T-helper 2 cell treated with Interferon-gamma antibody and Interleukin-4, amounts not matched to agents 100 ng/mL and 5 ng/mL, for 36 hours (primary cell): ENCODE data around the gene GUK1. TPM values are rescaled to one million over a fixed set of nuclear protein-coding genes. Genes with fewer than 3 reads are reported as not detected.

Source experiments
- intact Hi-C: fragments of 100-400 bp; cut with micrococcal nuclease; formaldehyde crosslinking; loops from one replicate; pipeline ENCODE4 v1.15.1; 2023
- total RNA-seq: library from RNA; stranded (reverse); gene quantifications from 2 replicates; pipeline ENCODE4 v1.2.3, GENCODE V29; 2022

The GUK1 gene
- total RNA-seq, 1 donor from 2014 or later: 240 TPM

DNA sequence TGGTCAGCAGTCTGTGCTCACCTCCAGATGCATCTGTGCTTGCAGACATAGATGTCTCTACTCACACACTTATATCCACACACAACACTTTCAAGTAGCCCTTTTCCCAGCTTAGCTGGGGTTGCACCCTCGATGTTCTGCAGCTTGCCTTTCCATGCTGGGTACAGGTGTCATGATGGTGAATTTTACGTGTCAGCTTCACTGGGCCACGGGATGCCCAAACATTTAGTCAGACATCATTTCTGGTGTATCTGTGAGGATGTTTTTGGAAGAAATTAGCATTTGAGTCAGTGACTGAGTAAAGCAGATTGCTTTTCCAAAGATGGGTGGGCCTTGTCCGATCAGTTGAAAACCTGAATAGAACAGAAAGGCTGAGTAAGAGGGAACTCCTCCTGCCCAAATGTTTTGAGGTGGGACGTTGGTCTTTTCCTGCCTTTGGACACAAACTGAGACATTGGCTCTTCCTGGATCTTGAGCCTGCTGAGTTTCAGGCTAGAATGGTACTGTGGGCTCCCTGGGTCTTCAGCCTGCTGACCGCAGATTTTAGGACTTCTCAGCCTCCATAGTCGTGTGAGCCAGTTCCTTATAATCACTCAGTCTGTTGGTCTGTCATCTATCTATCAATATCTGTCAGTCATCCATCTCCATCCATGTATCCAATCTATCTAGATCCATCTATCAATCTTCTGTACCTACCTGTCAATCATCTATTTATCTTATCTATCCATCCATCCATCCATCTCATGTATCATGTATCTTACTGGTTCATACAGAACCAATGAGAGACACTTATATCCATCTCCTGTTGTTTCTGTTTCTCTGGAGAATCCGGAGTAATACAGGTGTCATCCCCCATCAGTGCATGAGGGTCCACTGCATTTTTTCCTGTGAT, 55.1 kb downstream of the GUK1 start:
- intact Hi-C loops: no loop called here

DNA sequence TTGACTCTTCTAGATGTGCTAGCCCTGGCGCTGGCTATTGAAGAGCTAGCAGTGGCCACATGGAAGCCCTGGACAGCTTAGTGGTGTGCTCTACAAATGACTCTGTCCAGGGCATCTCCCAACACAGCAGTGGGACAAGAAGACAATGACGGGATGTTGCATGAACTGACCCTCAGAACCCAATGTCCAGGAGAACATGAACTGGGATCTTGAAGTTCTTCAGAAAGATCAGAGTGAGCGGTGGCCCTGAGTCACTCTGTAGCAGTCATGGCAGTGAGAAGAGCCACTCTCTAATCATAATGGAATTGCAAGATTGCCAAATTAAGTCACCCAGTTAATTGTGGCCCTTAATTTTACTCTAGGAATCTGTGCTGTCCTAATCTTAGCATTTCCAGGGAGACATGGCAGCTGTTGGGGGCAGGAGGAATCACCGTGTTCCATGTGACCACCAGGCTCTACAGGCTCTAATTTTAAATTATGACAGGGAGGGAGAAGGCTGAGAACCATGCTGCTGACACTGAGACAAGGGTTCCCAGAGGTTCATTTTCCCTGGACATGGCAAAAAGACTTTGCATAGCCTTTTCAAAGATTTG, 57.6 kb downstream of the GUK1 start:
- intact Hi-C loops: no loop called here

Other genes starting within 250 kb of the GUK1 start
- gene WNT9A, start 192.3 kb upstream of the GUK1 start, total RNA-seq: 0.09 and 0.25 TPM in 2 replicates
- not detected in 2 replicates for gene WNT3A, start 133.3 kb upstream of the GUK1 start, total RNA-seq
- gene ARF1, start 57.6 kb upstream of the GUK1 start, total RNA-seq: 347 and 352 TPM in 2 replicates
- gene C1orf35, start 37.0 kb upstream of the GUK1 start, total RNA-seq: 18.8 and 20.0 TPM in 2 replicates
- 35.9 and 36.2 TPM in 2 replicates for gene MRPL55, start 31.0 kb upstream of the GUK1 start, total RNA-seq
- gene GJC2, start 9.7 kb downstream of the GUK1 start, total RNA-seq: 0.75 and 1.0 TPM in 2 replicates
- 7.9 and 8.3 TPM in 2 replicates for gene IBA57, start 25.5 kb downstream of the GUK1 start, total RNA-seq
- gene OBSCN, start 67.8 kb downstream of the GUK1 start, total RNA-seq: 21.6 and 23.1 TPM in 2 replicates